Epithelial cell of esophagus (primary cell): Measurements from ENCODE around the gene CLTB.

Source experiments
- DNase-seq: peaks from one replicate; pipeline ENCODE4 v3.0.0; 2010; ENCODE audit warnings: low read depth
- H3K4me3 ChIP-seq: 2 replicates; pipeline ENCODE4 v1.5.1; 2011; ENCODE audit warnings: mild to moderate bottlenecking, low read length, control low read depth
- CTCF ChIP-seq: IDR thresholded peaks from 2 replicates; pipeline ENCODE4 v1.5.1; 2011; ENCODE audit warnings: low read depth, mild to moderate bottlenecking, low read length, control low read depth, inconsistent platforms; ENCODE audit not compliant: insufficient read depth; ENCODE audit errors: missing control alignments

Gene CLTB

GRCh38 chr5:176416965-176417364 is 626 bp upstream of the CLTB start:
- no peak for DNase-seq
- H3K4me3 ChIP-seq: no peak overlapping the region
- no peak for TF ChIP-seq CTCF

GRCh38 chr5:176415240-176415951 is 943 bp downstream of the CLTB start:
- TF ChIP-seq CTCF: no peak
- peak overlapping the region; percentile 90 for H3K4me3 ChIP-seq
- DNase-seq: peak; percentile 56

GRCh38 chr5:176414704-176415103 is 1.6 kb downstream of the CLTB start:
- peak overlapping the region; percentile 90 for H3K4me3 ChIP-seq
- TF ChIP-seq CTCF: no peak
- DNase-seq: peak; percentile 30

GRCh38 chr5:176413709-176414191 is 2.6 kb downstream of the CLTB start:
- peak overlapping the region; percentile 90 for H3K4me3 ChIP-seq
- no peak for TF ChIP-seq CTCF

GRCh38 chr5:176413255-176413565 is 3.1 kb downstream of the CLTB start:
- DNase-seq: peak; percentile 76
- no peak for TF ChIP-seq CTCF

More at GRCh38 chr5:176413709-176414191, 2.6 kb downstream of the CLTB start:
- DNase-seq: no peak

GRCh38 chr5:176412517-176413254 is 3.7 kb downstream of the CLTB start:
- peak overlapping the region; percentile 15 for H3K4me3 ChIP-seq
- no peak for TF ChIP-seq CTCF
- peak; percentile 33 for DNase-seq

More at GRCh38 chr5:176413255-176413565, 3.1 kb downstream of the CLTB start:
- peak overlapping the region; percentile 15 for H3K4me3 ChIP-seq
